H1 (cell line): Measurements from ENCODE around the gene HLA-DOB. TPM values are rescaled to one million over a fixed set of nuclear protein-coding genes. Genes with fewer than 3 reads are reported as not detected.

Experiments used
- ASH2L ChIP-seq: fragments of 200-600, 300-600 bp; sonication (generic); IDR thresholded peaks from one replicate; pipeline ENCODE4 v1.7.1; 2017; ENCODE audit warnings: low read length
- BACH1 ChIP-seq: IDR thresholded peaks from 2 replicates; pipeline ENCODE4 v1.6.1; 2012; ENCODE audit warnings: low read length, improper control_type of control experiment
- CBX5 ChIP-seq: fragments of 300-800, 300-1000 bp; sonication (generic); IDR thresholded peaks from 2 replicates; pipeline ENCODE4 v1.7.1; 2016; ENCODE audit warnings: antibody characterized with exemption, low read length, low read depth
- CHD2 ChIP-seq: IDR thresholded peaks from 2 replicates; pipeline ENCODE4 v1.6.1; 2012; ENCODE audit warnings: low read length, improper control_type of control experiment
- GTF2F1 ChIP-seq: IDR thresholded peaks from 2 replicates; pipeline ENCODE4 v1.6.1; 2012; ENCODE audit warnings: low read depth, low read length, improper control_type of control experiment, borderline replicate concordance
- HDAC2 ChIP-seq, 2 experiments: fragments of 300-600 bp in 1 of 2; sonication (generic) in 1 of 2; IDR thresholded peaks; 2 replicates each; pipeline ENCODE4 v1.6.1; 2011 to 2012; ENCODE audit warnings: low read depth in 2 of 2, low read length in 2 of 2, mild to moderate bottlenecking in 2 of 2, moderate library complexity in 2 of 2, borderline replicate concordance in 1 of 2, inconsistent platforms in 1 of 2
- KDM4A ChIP-seq: IDR thresholded peaks from one replicate; pipeline ENCODE4 v1.7.1; 2012; ENCODE audit warnings: low read depth, mild to moderate bottlenecking, moderate library complexity, low read length, inconsistent platforms; ENCODE audit not compliant: severe bottlenecking
- KDM5A ChIP-seq: fragments of 200-600 bp; IDR thresholded peaks from 2 replicates; pipeline ENCODE4 v1.7.1; 2012; ENCODE audit warnings: mild to moderate bottlenecking, low read length, inconsistent platforms, mixed read lengths
- MAFK ChIP-seq: IDR thresholded peaks from 2 replicates; pipeline ENCODE4 v1.6.1; 2012; ENCODE audit warnings: low read depth, mild to moderate bottlenecking, improper control_type of control experiment, low read length
- PHF8 ChIP-seq: fragments of 200-600 bp; sonication (generic); conservative IDR thresholded peaks from 2 replicates; pipeline ENCODE4 v1.7.1; 2012; ENCODE audit warnings: low read depth, mild to moderate bottlenecking, inconsistent platforms, low read length, moderate library complexity
- POLR2A ChIP-seq, 2 experiments: IDR thresholded peaks; 1 replicate in 1 of 2; 2 replicates in 1 of 2; pipeline ENCODE4 v1.6.1; 2011; ENCODE audit warnings: low read depth in 2 of 2, low read length in 2 of 2, mild to moderate bottlenecking in 2 of 2; ENCODE audit errors: control extremely low read depth in 1 of 2
- RBBP5 ChIP-seq: IDR thresholded peaks from 2 replicates; pipeline ENCODE4 v1.7.1; 2012; ENCODE audit warnings: low read depth, mild to moderate bottlenecking, inconsistent platforms, low read length, moderate library complexity, borderline replicate concordance
- RFX5 ChIP-seq: IDR thresholded peaks from 2 replicates; pipeline ENCODE4 v1.6.1; 2011; ENCODE audit warnings: low read depth, low read length, improper control_type of control experiment, borderline replicate concordance
- SIN3A ChIP-seq, 2 experiments: IDR thresholded peaks in 1 of 2; conservative IDR thresholded peaks in 1 of 2; 2 replicates each; pipeline ENCODE4 v1.6.1; 2011 to 2012; ENCODE audit warnings: low read length in 2 of 2, improper control_type of control experiment in 1 of 2, low read depth in 1 of 2, mild to moderate bottlenecking in 1 of 2
- SP4 ChIP-seq: IDR thresholded peaks from 2 replicates; pipeline ENCODE4 v1.6.1; 2012; ENCODE audit warnings: low read length, inconsistent platforms
- SRF ChIP-seq: IDR thresholded peaks from 2 replicates; pipeline ENCODE4 v1.6.1; 2011; ENCODE audit warnings: mild to moderate bottlenecking, low read depth, low read length, moderate library complexity
- TAF7 ChIP-seq: optimal IDR thresholded peaks from 2 replicates; pipeline ENCODE3; 2011; ENCODE audit warnings: low read depth, mild to moderate bottlenecking, inconsistent platforms, low read length, moderate library complexity, borderline replicate concordance
- TCF12 ChIP-seq: IDR thresholded peaks from 2 replicates; pipeline ENCODE4 v1.6.1; 2011; ENCODE audit warnings: low read depth, mild to moderate bottlenecking, low read length
- polyA plus RNA-seq, 7 experiments: library from polyadenylated mRNA; depleted of rRNA in 3 of 7; stranded (reverse) in 5 of 7; unstranded in 2 of 7; fragments of >200 nt in 5 of 7; fragments of 200-250 nt in 2 of 7; gene quantifications; 1 replicate in 5 of 7; 2 replicates in 1 of 7; 4 replicates in 1 of 7; pipeline versions ENCODE4 v1.2.1 to v1.2.3, GENCODE V29; 2011 to 2013; ENCODE audit warnings: missing spikeins in 2 of 7, mixed read lengths in 2 of 7
- total RNA-seq: library from RNA; stranded (reverse); fragmentation: NEBNext Ultra II Directional; extraction: Animal tissue kit (Norgen Biotek cat#: 25700); gene quantifications from 2 replicates; pipeline ENCODE4 v1.2.1, GENCODE V29; 2021
- TF ChIP-seq, protein P1 (sequence below): IDR thresholded peaks from 2 replicates; pipeline ENCODE4 v1.6.1; 2011; ENCODE audit warnings: low read length, improper control_type of control experiment
- TF ChIP-seq, protein P2 (sequence below), 3 experiments: IDR thresholded peaks; 1 replicate in 2 of 3; 2 replicates in 1 of 3; pipeline versions ENCODE4 v1.5.1 to v1.6.1; 2011; ENCODE audit warnings: low read length in 3 of 3, mild to moderate bottlenecking in 3 of 3, inconsistent platforms in 2 of 3, low read depth in 1 of 3, moderate library complexity in 1 of 3; ENCODE audit not compliant: insufficient read depth in 1 of 3; ENCODE audit errors: control extremely low read depth in 1 of 3

Gene HLA-DOB
- total and polyA plus RNA-seq, 2 of the 8 experiments (the other 6 are each of a cell fraction or from before 2014, with no cell fraction given): 0.35 TPM; not detected in 1

DNA sequence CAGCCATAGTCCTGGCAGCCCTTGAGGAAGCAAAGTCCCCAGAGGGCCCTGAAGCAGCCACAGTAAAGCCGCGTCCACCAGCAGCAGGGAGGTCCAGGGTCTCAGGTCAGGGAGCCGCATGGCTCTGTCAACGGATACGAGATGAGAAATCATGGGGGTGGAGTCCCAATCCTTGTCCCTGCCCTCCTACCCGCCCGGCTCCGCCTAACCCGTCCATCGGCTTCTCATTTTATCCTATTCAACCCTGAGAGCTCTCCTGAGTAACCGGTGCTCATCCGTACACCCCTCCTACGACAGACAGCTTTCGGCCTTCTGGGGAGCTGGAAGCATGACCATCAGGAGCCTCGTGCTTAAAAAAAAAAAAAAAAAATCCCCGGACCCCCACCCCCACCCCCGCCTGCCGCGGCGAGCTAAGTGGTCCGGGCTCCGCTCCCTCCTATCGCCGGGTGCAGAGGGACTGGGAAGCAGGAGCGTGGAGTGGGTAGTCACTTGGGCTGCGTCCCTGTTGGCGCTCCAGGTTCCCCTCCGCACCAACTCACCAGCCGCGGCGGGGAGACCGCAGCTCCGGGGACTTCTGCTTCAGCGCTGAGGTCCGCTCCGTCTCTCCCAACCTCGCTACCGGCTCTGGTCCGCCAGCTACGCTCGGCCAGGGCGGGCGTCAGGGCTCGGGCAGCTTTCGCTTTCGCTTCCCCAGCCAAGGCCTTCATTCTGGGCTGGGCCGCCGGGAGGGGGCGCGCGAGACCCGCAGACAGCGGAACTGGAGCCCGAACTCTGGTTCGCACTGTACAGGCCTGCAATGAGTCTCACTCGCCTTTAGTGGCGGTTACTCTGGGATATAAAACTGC lies 21.5 kb upstream of the HLA-DOB start, which contains the start of gene TAP2 (continued):
- TF ChIP-seq CHD2 (0 out of 2 replicates have a peak, but pooled peaks have one; percentile 37), SRF (no peak), TAF7 (peak; percentile 34), BACH1 (no peak), SP4 (no peak), POLR2A (IDR thresholded peaks at IDR 0.05; ENCODE audit: control extremely low read depth in 1 of 2, low read depth in 2 of 2, low read length in 2 of 2) (peak in 1 of 2 experiments; percentile 62; a peak in 1 of 3 replicates), SIN3A (conservative IDR thresholded peaks at IDR 0.05 in 1 of 2, IDR thresholded peaks at IDR 0.05 in 1 of 2; ENCODE audit: low read depth in 1 of 2, low read length in 2 of 2) (peak; percentile 81 to 82; a peak in 3 of 4 replicates), TCF12 (no peak), GTF2F1 (0 out of 2 replicates have a peak, but pooled peaks have one; percentile 35), MAFK (no peak), HDAC2 (IDR thresholded peaks at IDR 0.05; ENCODE audit: borderline replicate concordance in 1 of 2, low read depth in 2 of 2, low read length in 2 of 2) (no peak), KDM5A (no peak), RFX5 (peak; percentile 81), ASH2L (peak; percentile 91), CBX5 (no peak), PHF8 (peak; percentile 63), KDM4A (peak; percentile 81), RBBP5 (peak; percentile 93)
- TF ChIP-seq, protein P1, sequence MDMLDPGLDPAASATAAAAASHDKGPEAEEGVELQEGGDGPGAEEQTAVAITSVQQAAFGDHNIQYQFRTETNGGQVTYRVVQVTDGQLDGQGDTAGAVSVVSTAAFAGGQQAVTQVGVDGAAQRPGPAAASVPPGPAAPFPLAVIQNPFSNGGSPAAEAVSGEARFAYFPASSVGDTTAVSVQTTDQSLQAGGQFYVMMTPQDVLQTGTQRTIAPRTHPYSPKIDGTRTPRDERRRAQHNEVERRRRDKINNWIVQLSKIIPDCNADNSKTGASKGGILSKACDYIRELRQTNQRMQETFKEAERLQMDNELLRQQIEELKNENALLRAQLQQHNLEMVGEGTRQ: no peak
- TF ChIP-seq, protein P2, sequence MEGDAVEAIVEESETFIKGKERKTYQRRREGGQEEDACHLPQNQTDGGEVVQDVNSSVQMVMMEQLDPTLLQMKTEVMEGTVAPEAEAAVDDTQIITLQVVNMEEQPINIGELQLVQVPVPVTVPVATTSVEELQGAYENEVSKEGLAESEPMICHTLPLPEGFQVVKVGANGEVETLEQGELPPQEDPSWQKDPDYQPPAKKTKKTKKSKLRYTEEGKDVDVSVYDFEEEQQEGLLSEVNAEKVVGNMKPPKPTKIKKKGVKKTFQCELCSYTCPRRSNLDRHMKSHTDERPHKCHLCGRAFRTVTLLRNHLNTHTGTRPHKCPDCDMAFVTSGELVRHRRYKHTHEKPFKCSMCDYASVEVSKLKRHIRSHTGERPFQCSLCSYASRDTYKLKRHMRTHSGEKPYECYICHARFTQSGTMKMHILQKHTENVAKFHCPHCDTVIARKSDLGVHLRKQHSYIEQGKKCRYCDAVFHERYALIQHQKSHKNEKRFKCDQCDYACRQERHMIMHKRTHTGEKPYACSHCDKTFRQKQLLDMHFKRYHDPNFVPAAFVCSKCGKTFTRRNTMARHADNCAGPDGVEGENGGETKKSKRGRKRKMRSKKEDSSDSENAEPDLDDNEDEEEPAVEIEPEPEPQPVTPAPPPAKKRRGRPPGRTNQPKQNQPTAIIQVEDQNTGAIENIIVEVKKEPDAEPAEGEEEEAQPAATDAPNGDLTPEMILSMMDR (IDR thresholded peaks at IDR 0.05; ENCODE audit: control extremely low read depth in 1 of 3, insufficient read depth in 1 of 3, low read depth in 1 of 3, low read length in 3 of 3): peak; percentile 70 to 97 (median 95)
